NCI-H2081 treated with DMSO at 0.1 percent for 48 hours (cell line): ENCODE results near the gene ST3GAL3.

ENCODE experiments used
- DNase-seq: peaks from one replicate; lab custom pipeline; 2025; lab: John Stamatoyannopoulos, UW

ST3GAL3 gene

DNA sequence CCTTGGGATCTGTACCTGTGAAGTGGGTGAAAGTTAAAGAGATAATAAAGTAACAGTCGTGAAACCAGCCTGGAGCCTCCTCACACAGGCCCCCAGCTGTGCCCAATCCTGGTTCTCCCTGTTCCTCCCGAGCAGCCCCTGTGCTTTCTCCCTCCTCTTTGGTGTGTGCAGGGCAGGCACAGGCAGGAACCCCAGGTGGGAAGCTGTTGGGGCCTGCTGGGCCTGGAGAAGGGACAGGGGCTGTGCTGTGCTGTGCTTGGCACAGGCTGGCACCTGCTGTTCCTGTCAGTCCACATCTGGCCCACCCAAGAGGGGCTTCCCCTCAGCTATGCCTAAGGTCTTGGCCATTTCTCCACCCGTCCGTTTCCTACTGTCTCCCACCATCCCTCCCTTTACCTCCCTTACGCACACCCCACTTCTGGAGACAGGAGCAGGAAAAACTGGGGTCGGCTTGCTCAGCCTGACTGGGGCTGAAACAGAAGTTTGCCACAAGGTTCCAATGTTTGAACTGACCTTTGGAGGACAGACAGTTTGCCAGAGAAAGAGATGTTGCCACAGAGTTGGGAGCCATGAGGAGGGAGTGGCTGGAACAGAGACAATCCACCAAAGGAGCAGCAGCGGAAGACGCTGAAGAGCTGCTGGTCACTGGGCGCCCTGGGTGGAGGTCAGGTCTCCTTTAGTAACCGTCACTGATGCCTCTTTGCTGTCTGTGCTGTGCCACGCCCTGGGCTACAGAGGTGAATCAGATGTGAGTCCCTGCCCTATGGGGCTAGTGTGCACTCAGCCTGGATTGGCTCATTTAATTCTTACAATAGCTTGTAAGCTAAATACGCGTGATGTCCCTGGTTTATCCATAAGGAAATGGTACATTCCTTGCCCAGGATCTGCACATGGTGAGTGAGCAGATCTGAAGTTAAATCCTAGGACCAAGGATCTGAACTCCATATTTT is 207.5 kb downstream of the ST3GAL3 start:
- DNase-seq = no peak

DNA sequence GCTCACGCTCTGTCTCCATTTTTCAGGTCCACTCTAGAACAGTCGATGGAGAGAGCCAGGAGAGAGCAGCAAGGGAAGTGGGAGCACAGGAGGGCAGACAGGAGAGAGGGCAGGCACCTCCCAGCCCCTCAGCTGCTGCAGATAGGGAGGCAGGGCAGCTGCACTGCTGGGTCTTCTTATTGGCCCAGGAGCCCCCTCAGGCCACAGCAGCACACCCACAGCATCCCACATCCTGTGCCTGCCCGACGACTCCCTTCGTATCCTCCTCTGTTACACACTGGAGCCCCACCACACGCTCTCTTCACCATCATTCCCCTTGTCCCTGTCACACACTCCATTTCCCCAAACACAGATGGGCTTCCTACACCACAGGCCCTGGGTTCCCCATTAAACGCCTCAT is 212.6 kb downstream of the ST3GAL3 start:
- DNase-seq = no peak

DNA sequence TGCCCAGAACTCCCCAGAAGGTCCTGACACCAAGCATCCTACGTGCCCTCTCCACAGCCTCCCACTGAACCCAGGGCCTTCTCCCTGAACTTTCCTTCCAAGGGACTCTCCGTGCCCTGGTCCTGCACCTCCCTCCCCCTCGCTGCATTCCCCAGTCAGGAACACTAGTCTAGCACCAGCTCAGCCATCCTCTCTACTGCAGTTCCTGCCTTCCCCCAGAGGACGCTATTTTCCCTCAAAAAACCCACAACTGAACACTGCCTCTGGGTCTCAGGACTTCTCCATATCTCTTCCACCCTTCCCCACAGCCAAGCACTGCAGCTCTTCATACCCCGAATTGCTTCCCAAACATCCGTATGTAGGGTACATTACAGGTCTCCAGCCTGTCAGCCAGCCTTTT is 213.7 kb downstream of the ST3GAL3 start:
- no peak for DNase-seq

DNA sequence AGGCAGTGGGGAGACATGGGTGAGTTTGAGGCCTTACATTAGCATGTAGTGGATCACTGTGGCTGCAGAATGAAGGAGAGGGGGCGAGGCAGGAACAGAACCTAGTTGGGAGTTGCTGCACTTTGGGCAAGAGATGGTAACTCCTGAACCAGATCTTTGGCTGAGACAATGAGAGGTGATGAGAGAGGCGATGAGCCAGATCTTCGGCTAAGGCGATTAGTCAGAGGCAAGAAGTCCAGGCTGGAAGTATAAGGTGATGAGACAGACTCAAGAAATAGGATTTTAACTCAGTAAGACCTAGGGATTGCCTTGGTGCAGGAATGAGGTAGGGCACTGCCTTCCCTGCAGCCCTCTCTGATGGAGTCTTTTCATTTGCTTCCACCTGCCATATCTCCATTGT is 217.2 kb downstream of the ST3GAL3 start:
- DNase-seq = no peak

- DNase-seq = no peak
Observed at GRCh38 chr1:43925846-43926245, 218.5 kb downstream of the ST3GAL3 start.

GRCh38 chr1:43930168-43930948 is 223.0 kb downstream of the ST3GAL3 start:
- DNase-seq = no peak

DNA sequence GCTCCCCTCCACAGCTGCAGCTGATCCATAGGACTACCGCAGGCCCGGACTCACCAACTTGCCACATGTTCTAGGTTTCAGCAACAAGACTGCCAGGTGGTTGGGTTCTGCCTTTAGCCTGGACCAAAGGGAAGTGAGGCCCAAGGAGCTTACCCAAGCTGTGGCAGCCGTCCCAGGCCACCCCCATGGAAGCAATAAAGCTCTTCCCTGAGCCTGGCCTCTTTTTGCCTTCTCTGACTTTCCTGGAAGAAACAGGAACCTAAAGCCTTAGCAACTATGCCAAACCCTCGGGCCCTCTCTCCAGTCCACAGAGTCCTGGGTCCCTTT is 223.6 kb downstream of the ST3GAL3 start:
- no peak for DNase-seq

GRCh38 chr1:43931711-43932660 is 224.7 kb downstream of the ST3GAL3 start:
- no peak for DNase-seq

DNA sequence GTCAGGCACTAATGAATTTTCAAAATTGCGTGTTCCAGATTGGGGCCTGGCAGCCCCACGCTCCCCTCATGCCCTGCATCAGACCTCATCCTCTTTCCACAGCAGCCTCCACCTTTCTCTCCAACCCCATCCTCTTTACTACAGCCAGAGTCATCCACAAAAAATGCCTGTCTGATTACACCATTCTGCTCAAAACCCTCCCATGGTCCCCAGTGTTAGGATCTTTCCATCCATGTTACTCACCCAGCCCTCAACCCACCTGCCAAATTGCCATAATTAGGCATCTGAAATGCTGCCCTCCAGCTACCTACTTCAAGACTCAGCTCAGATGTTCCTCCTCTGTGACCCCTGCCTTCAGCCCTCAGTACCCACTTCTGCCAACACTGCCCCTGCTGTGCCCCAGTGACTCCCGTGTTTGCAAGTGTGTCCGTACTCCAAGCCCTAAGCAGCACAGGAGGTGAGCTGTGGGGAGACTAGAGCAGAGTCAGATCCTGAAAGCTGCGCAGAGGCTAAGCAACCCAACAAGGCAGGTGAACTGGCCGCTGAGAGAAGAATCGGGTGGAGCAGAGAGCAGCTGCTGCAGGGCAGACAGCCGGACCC is 225.6 kb downstream of the ST3GAL3 start:
- no peak for DNase-seq

GRCh38 chr1:43933386-43934100 is 226.2 kb downstream of the ST3GAL3 start, which contains the start of gene ARTN:
Gene ARTN (plus strand): TSS chr1:43933801. CDS start chr1:43935657, 1,856 bp downstream.
- DNase-seq = no peak

DNA sequence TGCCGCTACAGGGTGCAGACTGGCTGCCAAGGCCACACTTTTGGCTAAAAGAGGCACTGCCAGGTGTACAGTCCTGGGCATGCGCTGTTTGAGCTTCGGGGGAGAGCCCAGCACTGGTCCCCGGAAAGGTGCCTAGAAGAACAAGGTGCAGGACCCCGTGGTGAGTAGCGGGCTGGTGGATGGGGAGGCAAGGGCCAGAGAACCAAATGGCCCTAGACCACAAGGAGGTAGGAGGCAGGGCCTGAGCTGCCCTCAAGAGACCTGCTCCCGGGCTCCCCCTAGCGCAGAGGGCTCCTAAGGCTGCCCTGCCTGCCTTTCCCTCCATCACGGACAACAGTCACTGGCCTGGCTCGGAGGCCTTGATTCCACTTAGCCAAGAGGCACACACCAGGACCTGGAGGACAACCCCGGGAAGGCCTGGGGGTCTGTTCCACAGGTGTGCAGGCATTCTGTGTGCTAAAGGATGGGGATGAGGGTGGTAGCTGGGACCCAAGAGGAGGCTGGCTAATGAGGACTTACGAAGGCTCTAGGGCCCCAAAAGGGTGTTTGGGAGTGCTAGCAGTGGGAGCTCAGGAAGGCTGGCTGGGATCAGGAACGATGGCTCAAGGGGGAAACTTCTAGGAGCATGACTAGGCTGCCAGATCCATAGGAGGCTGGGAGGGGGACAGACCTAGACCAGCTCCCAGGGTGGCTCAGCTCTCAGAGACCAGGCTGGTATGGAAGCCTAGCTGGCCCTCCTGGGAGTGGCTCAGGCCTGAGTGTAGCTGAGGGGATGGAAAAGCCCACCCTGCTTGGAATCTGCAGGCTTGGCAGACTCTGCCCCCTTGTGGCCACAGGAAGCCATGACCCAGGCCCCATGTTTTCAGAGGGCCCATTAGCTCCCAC is 227.0 kb downstream of the ST3GAL3 start:
- peak; percentile 37 for DNase-seq

DNA sequence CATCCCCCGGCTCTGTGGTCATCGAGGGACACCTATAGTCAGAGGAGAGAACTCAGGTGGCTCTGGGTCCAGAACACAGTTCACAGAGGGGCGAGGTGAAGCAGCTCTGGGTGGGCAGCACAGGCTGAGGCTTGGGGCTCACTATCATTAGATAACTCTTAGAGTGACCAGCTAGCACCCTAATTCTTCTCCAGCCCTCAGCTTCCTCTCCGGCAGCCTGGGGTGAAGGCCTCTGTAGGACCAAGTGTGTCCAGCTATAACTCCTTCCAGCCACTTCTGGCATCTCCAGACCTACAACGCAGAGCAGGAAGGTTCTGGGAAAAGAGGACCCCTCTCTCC is 227.6 kb downstream of the ST3GAL3 start:
- no peak for DNase-seq

- no peak for DNase-seq
Observed at GRCh38 chr1:43935711-43936427, 228.5 kb downstream of the ST3GAL3 start.

- no peak for DNase-seq
Observed at GRCh38 chr1:43936431-43937151, 229.3 kb downstream of the ST3GAL3 start.

DNA sequence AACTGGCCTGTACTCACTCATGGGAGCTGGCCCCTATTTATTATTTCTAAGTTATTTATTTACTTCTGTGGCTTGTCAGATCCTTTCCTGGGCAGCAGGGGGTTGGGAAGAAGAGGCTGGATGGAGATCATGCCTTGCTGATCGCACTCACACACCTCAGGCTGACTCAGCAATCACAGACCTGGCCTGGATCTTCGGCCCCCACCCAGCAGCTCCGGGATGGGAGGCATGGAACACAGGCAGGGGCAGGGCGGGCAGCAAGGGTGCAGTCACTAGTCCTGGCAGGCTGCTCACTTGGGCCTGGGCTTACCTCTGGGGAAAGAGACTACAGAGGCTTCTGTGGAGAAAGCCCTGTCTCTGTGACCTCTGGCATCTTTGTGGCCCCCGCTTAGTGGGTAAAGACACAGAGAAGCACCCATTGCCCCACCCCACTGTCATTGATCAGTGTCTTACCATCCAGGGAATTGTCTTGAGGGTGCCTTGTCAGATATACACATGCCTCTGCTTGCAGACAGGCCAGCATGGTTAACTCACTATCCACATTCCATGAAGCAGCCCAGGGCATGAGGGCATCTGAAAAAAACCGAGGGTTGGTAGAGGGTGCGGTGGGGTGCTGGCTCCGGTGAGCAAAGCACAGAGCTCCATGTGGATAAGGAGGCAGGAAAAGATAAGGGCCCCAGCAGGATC is 230.0 kb downstream of the ST3GAL3 start:
- DNase-seq = no peak

- no peak for DNase-seq
Observed at GRCh38 chr1:43938383-43938782, 231.0 kb downstream of the ST3GAL3 start.

- DNase-seq = no peak
Observed at GRCh38 chr1:43938892-43939587, 231.7 kb downstream of the ST3GAL3 start.
